ENCODE data around the gene NUDT1.

Gene NUDT1

DNA sequence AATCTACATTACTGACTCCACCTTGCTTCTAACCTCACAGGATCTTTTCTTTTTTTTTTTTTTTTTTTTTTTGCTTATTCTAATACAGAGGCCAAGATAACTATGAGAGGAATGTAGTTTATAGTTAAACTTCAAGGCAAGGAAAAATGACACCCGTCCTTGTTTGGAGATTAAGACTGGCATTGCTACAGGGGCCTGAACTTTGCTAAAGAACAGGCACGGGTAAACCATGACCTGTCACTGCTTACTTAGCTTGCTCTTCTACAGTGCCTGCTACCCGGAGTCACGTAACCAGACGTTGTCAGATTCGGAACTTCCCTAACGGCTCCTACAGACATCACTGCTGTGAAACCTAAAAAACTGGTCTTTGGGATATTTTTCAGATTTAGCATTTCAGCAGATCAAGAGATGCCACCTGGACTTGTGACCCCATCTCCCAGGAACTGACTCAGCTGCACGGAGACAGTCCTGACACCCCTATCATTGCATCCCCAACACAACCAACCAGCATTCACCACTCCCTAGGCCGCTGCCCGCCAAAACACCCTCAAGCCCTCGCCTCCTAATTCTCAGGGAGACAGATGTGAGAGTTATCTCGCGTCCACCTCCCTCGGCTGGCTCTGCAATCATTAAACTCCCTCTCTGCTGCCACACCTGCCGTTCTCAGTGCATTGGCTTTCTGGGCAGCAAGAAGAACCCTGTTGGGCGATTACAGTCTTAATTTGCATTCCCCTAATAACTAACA lies 36.8 kb upstream of the NUDT1 start:
- peak; percentile 11 for DNase-seq (ENCODE audit: low read depth)

DNA sequence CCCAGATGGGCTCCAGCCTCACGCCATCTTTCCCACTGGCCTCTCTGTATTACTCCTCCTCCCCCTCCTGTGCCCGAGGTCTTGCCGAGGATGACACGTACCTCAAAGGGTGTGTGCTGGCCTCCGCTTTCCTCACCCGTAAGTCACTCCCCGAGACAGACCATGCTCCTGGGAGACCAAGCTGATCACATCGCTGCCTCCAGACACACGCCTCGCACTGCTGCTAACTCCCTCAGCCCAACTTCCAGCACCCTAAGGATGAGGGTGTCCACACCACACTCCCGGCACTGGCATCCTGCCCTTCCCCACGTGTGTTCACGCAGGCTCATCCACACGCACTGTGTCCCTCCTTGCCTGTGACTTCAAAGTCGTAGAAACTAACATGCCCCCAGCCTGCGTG lies 33.3 kb upstream of the NUDT1 start:
- DNase-seq (ENCODE audit: low read depth), result no peak

DNA sequence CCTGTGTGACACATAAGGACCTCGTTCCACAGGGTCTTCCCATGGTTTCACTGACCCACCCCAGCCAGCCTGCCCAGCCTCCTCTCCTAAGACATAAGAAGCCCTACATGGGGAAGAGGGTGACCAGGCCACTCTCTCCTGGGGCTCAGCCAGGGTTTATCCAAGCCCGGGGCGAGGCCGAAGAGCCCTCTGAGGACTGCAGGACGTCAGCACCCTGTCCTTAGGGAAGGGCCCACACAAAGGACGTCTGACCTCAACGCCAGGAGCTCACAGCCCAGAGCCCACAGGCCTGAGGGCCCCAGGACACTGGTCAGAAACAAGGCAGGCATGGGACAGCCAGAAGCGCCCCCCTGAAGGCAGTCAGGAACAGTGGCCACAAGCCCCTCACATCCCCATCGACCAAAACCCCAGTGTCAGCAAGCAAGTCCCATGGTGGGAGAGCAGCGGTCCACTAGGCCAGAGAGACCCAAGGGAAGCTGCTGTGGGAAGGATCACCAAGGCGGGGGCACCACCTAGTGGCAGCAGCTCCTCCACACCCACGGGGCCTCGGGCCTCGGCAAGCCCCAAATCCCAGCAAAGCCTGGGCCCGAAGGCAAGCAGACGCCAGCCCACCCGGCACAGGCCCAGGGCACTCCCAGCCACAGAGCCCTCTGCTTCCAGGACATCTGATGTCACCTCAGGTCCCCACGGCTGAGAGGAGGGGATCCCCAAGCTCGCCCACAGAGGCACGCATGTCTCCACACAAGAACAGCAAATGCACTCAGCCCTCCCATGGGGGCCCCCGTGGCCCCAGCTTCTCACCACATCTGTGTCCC lies 32.7 kb upstream of the NUDT1 start:
- peak; percentile 59 for DNase-seq (ENCODE audit: low read depth)

DNA sequence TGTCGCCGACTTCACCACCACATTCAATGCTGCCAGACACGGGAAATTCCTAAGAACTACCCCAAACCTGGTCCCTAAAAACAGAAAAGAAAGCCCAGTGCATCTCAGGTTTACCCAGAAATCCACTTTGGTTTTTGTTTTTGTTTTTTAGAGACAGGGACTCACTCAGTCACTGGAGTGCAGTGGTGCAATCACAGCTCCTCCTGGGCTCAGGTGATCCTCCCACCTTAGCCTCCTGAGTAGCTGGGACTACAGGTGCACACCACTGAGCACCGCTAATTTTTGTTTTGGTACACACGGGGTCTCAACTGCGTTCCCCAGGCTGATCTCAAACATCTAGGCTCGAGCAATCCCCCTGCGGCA lies 32.1 kb upstream of the NUDT1 start:
- DNase-seq (ENCODE audit: low read depth), result no peak

DNA sequence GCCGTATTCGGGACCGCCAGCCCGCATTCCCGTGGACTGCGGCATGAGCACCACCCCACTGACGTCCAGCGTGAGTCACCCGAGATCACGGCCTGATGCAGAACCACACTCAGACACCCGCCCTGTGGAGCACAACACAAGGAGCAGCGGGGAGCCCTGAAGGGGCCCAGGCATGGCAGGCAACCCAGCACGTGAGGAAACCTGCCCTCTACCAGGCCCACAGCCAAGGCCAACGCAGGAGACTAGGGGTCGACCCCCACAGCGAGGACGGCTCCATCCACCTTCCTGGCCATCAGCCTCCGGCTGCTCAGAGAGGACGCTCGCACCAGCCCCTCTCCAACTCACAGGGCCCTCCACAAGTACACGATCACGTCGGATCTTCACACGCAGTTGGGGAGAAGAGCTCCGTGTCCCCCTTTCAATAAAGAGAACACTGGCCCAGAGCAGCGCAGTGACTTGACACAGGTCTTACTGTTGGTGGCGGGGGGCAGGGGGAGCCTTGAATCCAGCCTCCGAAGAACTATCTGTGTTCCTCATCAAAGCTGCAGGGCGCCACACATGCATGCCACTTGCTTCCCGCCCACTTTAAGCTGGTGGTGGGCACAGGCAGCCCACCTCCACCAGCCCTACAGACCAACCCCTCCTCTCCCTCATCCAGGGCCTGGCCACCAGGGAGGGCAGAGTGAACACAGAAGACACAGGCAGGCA lies 31.3 kb upstream of the NUDT1 start:
- no peak for DNase-seq (ENCODE audit: low read depth)

DNA sequence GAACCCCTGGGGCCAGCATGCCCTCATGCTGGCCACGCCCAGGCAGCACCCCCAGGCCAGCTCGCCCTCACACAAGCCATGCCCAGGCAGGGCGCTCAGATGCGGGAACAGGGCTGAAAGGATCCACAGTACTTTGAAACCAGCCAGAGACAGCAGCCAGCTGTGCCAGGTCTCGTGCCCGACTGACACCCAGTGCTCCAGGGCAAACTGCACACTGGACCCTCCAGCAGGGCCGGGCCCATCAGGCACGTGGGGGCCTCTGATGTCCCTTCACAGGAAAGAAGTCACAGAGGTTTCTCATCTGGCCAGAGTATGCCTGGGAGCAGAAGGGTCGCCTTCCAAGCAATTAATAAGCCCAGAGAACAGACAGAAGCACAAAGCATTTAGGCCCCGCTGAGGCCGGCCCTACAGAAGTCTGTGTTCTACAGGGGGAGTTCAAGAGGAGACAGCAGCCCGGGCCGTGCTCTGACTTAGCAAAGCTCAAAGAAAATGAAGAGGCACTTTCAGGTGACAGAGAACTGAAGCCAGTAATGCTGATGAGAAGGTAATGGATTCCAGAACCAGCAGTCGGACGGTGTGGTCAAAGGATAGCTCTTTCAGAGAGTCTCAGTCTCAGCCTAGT lies 30.7 kb upstream of the NUDT1 start:
- DNase-seq (ENCODE audit: low read depth), result no peak

DNA sequence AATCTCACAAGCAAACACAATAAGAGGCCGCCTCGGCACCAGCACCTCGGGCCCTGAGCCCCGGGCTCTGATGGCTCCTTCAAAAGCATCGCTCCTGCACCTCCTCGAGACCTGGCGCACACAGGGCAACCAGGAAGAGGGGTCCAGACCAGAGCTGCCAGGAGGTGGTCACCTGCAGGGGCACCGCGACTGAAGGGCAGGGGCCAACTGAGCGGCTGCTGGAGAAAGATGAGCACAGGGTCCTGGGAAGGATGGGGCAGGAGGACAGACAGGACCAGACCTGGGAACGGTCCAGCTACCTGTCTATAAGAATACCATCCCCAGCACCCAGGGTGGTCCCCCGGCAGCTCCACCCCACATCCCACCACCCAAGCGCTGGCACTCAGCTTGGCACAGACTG lies 30.1 kb upstream of the NUDT1 start:
- no peak for DNase-seq (ENCODE audit: low read depth)

DNA sequence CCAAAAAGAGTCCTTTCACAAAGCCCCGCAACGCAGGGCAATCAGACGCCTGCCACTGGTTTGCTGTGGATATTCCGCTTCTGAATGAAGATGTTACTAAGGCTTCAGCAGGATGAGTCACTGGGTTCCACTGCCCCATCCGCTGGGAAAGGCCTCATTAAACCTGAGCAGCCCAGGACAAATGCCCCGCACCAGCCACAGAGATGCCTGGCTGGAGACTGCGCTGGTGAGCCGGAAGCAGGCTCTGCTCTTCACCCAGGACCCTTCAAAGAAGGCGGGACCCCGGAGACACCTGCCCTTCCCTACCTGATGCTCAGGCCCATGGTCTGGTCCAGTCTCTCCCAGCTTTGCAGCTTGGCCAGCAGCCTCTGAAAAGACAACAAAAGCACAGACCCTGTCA lies 29.1 kb upstream of the NUDT1 start:
- no peak for DNase-seq (ENCODE audit: low read depth)

DNA sequence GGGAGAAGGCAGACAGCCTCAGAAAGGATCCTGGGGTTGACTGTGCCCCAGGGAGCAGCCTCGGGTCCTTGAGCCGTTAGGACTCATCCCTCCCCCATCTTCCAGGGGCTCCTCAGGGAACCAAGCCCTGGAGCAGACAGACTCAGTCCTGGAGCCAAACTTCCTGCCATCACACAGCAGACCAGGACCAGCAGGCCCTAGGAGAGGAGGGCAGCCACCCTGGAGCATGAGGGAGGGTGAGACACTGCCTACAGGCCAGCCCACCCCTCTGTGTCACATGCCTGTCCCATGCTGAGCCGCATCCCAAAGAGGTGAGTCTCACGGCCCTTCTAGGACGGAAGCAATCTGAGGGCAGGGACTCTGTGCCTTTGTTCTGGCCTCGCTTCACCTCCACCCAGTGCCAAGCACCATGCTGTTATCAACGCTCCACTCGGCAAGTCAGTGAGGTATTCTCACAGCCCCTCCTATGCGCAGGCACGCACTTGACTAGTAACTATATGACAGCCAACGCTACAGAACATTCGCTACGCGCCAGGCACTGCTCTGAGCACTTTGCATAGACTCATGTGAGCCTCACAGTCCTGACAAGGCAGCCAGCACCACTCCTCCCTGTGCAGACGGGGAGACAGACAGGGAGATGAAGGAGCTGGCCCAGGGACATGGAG lies 28.3 kb upstream of the NUDT1 start:
- no peak for DNase-seq (ENCODE audit: low read depth)

DNA sequence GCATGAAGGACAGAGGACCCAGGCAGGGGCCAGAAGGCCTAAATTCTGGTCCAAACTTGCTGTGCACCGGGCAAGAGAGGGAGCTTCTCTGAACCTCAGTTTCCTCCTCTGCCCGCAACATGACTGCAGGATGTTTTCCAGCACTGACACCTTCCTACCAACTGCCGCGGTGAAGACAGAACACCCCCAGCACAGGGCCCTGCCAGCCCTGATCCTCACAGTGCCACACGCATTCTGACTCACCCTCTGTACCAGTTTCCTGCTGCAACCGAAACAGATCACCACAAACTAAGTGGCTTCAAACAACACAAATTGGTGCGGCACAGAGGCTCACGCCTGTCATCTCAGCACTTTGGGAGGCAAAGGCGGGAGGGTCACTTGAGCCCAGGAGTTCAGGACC lies 27.4 kb upstream of the NUDT1 start:
- DNase-seq (ENCODE audit: low read depth), result no peak

DNA sequence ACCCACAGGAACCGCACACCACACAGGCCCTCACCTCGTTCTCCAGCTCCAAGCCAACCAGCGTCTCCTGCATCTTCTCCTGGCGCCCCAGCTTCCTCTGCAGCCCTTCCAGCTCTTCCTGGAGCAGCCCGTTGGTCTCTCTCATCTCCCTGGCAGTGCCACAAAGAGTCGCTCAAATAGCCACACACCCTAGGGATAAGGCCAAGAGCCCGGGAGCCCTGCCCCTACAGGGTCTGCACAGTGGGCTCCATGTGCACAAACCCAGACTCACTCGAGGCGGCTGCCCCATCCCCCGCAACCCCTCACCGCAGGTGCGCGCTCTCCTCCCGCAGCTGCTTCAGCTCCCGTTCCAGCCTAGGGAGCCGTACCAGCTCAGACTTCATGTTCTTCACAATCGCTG lies 26.2 kb upstream of the NUDT1 start:
- no peak for DNase-seq (ENCODE audit: low read depth)

DNA sequence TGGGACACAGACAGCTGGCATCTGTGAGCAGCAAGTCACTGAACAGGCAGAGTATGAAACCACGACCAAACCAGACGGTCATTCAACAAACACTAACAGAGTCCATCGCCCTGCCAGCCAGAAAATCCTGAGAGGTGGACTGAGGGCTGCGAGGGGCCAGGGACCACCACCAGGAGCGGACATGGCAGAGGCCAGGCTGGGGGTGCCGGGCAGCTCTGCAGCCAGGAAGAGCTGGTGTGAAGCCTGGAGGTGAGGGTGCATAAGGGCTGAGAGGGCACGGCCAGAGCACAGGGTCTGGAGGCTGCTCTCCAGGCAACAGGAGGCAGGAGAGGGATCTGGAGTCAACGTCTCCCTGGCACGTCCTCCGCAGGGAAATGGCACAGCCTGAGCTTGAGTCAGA lies 24.8 kb upstream of the NUDT1 start:
- DNase-seq (ENCODE audit: low read depth), result no peak

DNA sequence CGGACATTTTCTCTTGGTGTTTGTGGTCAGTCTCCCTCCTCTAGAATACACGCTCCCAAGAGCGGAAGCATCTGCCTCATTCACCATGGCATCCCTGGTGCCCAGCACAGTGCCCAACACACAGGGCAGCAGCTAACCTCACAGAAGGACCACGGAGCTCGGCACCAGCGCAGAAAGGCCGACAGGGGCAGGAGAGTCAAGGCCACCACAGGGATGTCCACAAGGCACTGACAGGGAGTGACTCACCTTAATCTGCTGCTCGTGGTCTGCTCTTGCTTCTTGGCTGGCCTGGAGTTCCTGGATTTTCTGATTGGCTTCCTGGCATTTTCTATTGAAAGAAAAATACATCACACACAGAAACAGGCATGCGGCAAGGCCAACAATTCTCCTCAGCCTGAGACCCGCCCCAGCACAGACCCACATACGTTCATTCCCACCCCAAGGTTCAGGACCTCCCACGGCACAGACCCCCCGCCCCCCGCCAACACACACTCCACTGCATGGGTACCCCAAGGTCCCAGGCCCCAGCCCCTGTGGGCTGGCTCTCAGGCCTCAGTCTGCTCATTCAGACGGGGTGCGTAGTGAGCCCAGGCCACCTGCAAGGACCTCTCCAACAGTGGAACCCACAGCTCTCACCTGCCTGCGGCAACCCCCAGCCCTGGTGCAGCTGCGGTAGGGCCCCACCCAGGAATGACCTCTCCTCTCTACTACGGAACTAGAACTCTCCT lies 24.1 kb upstream of the NUDT1 start:
- peak; percentile 30 for DNase-seq (ENCODE audit: low read depth)

DNA sequence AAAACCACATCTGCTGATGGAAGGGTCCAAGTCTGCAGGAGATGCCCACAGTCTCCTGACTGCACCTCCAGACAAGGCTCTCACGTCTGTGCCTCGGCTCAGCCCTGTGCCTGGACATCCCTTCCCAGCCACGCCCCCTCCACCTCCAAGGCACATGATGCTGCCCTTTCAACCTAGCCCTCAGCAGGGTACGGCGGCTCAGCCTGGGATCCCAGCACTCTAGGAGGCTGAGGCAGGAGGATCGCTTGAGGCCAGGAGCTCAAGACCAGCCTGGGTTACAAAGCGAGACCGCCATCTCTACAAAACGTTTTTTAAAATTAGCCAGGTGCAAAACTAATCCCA lies 23.6 kb upstream of the NUDT1 start:
- no peak for DNase-seq (ENCODE audit: low read depth)

DNA sequence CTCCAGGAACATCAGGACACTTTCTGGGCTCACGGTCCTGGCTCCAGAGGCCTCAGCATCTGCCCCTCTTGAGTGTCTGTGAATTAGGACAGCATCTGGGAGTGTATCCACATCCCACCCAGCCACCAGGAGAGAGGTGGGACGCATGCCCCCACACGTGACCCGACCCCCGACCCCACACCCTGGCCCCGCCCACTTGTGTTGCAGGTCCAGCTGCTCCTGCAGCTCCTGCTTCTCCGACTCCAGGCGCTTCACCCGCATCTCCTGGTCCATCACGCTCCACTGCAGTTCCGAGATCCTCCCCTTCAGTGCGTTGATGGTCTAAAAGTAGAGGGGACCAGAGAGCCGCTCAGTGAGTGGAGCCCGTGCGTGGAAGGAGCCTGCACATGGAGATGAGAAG lies 22.9 kb upstream of the NUDT1 start:
- no peak for DNase-seq (ENCODE audit: low read depth)

DNA sequence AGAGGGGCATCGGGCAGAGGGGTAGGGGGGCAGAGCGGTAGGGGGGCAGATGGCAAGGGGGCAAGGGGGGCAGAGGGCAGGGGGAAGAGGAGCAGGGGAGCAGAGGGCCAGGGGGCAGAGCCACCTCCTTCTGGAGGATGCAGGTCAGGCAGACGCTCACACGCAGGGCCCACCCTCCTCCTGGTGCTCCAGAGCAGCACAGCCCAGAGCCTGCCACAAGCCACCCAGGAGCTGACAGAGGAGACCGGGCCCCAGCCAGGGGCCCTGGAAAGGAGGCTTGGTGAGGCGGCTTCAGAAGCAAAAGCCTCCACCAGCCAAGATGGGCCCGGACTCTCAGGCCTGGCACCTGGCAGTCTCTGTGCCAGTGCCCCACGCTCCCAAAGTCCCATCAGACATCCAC lies 22.4 kb upstream of the NUDT1 start:
- no peak for DNase-seq (ENCODE audit: low read depth)

DNA sequence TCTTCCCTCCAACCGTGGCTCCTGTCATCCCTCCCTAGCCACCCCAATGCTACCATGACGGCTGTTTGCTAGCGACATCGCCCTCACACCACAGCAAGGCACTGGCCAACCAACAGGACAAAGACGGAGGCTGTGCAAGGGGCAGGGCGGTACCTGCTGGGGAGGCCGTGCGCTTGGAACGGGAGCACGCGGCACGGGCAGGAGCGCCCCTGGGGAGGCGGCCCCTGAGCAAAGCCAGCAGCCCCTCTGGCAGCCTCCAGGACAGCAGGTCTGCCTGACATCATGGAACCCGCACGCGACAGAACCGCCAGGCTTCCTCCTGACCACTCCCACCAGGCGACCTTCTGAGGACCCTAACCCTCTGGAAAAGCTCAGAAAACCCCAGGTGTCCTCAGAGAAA lies 22.0 kb upstream of the NUDT1 start:
- no peak for DNase-seq (ENCODE audit: low read depth)

DNA sequence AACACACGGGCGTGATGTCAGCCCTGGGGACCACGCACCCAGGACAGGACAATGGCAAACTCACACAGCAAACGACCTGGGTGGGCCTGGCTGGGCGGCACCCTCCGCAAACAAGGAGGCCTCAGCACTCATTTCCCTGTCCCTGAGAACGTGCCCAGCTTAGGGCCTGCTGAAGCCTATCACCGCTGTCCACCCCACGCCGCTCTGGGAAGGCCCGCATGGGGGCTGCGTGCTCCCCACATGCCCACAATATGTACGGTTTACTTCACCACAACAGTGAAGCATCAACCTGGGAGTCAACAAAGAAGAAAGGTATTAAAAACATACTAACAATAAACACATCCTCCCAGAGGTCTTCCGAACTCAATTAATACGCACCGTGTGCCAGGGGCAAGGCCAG lies 21.5 kb upstream of the NUDT1 start:
- DNase-seq (ENCODE audit: low read depth), result no peak

DNA sequence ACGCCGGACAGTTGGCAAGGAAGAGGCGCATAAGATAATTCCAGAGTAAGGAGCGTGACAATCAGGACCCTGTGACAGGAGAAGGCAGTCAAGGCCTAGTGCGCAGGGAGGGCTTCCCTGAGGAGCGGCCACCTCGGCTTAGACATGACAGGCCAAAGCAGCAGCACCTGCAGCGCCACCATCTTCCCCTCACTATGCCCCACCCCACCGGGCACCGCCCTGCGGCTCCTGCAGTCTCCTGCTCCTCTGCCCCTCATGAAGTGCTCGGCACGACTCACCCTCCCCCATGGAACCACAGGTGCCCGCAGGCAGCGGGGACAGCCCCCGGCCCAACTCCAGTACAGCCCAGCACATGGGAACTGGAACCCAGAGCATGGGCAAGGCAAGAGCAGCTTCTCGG lies 21.1 kb upstream of the NUDT1 start:
- DNase-seq (ENCODE audit: low read depth), result no peak

DNA sequence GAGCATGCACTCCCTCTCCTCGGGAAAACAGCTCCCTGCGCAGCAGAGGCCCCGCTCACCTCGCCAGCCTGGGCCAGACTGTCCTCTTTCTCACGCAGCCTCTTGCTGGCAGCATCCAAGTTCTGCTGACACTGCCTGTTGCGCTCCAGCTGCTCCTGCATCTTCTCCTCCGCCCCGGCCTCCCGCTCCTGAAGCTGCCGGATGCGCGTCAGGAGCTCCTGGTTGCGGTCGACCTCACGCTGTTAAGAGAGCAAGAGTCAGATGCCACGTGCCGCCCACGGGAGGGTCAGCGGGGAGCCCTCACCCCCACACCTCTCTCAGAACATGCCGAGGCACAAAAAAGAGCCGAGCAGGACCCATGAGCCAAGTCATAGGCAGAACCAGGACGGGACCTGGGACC lies 19.5 kb upstream of the NUDT1 start:
- DNase-seq (ENCODE audit: low read depth), result no peak

DNA sequence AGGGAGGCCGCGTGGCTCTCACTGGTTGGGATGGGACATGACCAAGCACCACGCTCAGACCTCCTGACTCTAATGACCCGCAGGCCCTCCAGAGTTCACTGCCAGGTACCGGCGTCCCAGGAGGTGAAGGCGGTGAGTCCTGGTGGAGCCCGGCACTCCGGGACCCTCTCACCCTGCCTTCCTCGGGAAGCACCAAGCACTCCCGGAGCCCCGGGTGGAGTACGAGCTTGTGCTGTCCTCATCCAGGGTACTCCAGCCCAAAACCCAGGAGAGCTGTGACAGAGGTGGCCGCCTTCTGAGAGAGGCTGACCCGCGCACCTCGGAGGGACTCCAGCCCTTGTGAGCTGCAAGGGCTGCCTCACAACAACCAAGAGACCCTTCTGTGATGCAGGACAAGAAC lies 18.7 kb upstream of the NUDT1 start:
- no peak for DNase-seq (ENCODE audit: low read depth)

DNA sequence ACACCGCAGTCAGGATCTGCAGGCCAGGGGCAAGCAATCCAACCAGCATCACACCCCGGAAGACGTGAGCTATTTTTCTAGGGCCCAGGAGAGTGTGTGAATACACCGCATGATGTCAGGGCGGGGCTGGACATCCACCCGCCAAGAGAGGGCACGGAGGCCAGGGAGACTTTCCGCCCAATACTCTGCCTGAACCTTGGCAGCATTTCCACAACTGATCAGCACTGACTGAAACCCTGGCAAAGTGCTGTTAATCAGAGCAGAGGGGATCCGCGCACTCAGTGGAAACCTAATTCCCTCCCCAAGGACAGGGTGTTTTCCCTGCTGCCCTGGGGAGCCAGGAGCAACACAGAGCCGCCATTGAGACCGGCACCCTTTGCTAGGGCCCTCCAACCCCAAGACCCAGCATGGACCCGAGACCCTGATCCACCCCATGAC lies 17.5 kb upstream of the NUDT1 start:
- DNase-seq (ENCODE audit: low read depth), result no peak

Measured in amniotic epithelial cell (primary cell).